Esophagus muscularis mucosa (tissue), 4 donors: ENCODE data around the gene CCDC87. TPM values are rescaled to one million over a fixed set of nuclear protein-coding genes. Genes with fewer than 3 reads are reported as not detected.

ENCODE experiments used
- DNase-seq: peaks from one replicate; pipeline ENCODE4 v3.0.0-alpha.2; 2017; ENCODE audit errors: extremely low spot score
- H3K27ac ChIP-seq, 4 donors: fragments of 200-600 bp; sonication (generic); replicated peaks in 1 of 4; 1 replicate in 3 of 4; 2 replicates in 1 of 4; pipeline ENCODE4 v1.5.1; 2016 to 2019; ENCODE audit warnings: mild to moderate bottlenecking in 1 of 4
- H3K27me3 ChIP-seq, 4 donors: fragments of 200-600 bp; sonication (generic); one replicate each; pipeline versions ENCODE4 v1.5.1 to v1.6.0; 2016 to 2019
- H3K36me3 ChIP-seq, 4 donors: fragments of 200-600 bp; sonication (generic); one replicate each; pipeline ENCODE4 v1.5.1; 2016 to 2019
- H3K4me1 ChIP-seq, 4 donors: fragments of 200-600 bp; sonication (generic); one replicate each; pipeline ENCODE4 v1.5.1; 2016 to 2019
- H3K4me3 ChIP-seq, 4 donors: fragments of 200-600 bp; sonication (generic); 1 replicate in 2 of 4; 2 replicates in 2 of 4; pipeline ENCODE4 v1.5.1; 2016 to 2019; ENCODE audit warnings: mild to moderate bottlenecking in 4 of 4, moderate library complexity in 1 of 4
- H3K9me3 ChIP-seq, 4 donors: fragments of 200-600 bp; sonication (generic); 1 replicate in 3 of 4; 2 replicates in 1 of 4; pipeline ENCODE4 v1.5.1; 2016 to 2019
- EP300 ChIP-seq: sonication (generic); formaldehyde crosslinking; IDR thresholded peaks from one replicate; pipeline ENCODE4 v1.6.1; 2017; ENCODE audit warnings: antibody characterized with exemption
- POLR2A ChIP-seq: fragments of 450-650 bp; IDR thresholded peaks from one replicate; pipeline ENCODE4 v1.6.1; 2017; ENCODE audit warnings: antibody characterized with exemption, moderate library complexity, mild to moderate bottlenecking, low read depth
- POLR2AphosphoS5 ChIP-seq, 2 donors: sonication (generic); formaldehyde crosslinking; IDR thresholded peaks; one replicate each; pipeline ENCODE4 v1.6.1; 2017; ENCODE audit warnings: antibody characterized with exemption in 2 of 2
- WGBS: methylation state at CpG from one replicate; pipeline ENCODE4 v1.1.5; 2018; 5-methylcytosine and 5-hydroxymethylcytosine counted together
- intact Hi-C: fragments of 100-400 bp; cut with DNase I; formaldehyde crosslinking; loops from one replicate; pipeline ENCODE4 v1.15.1; 2023
- total RNA-seq, 4 donors: library from RNA; depleted of rRNA; stranded (reverse); fragments of >200 nt; gene quantifications; one replicate each; pipeline versions ENCODE4 v1.1.0 to v1.2.1, GENCODE V29; 2016
- TF ChIP-seq, protein P1 (sequence below), 3 experiments: fragments of 200-600 bp in 2 of 3; fragments of 450-650 bp in 1 of 3; sonication (generic) in 2 of 3; IDR thresholded peaks; one replicate each; pipeline ENCODE4 v1.5.1; 2017 to 2019; ENCODE audit warnings: antibody characterized with exemption in 3 of 3, mild to moderate bottlenecking in 2 of 3, moderate library complexity in 1 of 3

CCDC87 gene
- total RNA-seq, 4 donors from 2014 or later = 0.17 to 0.83 (median 0.46) TPM

DNA sequence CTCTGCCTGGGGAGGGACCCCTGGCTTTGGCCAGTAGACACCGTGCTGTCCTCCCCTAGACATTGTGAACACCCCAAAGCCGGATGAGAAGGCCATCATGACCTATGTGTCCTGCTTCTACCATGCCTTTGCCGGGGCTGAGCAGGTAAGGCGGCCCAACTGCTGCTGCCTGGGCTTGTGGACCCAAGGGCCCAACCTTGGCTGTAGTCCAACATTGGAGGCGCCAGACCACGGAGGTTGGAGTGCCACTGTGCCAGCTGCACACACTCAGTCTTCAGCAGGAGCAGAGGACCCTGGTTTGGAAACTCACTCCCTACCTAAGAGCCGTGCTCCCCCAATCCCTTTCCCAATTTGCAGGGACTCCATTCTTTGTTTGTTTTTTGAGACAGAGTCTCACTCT is 36.8 kb downstream of the CCDC87 start:
- intact Hi-C loops = no loop called here
- H3K36me3 ChIP-seq = no peaks in the 10 kb centered on the region
- WGBS = 81% methylated on average over 6 of the region's 7 CpGs
- TF ChIP-seq POLR2A (no peak), EP300 (no peak), POLR2AphosphoS5 (IDR thresholded peaks at IDR 0.05) (no peak)
- TF ChIP-seq, protein P1, sequence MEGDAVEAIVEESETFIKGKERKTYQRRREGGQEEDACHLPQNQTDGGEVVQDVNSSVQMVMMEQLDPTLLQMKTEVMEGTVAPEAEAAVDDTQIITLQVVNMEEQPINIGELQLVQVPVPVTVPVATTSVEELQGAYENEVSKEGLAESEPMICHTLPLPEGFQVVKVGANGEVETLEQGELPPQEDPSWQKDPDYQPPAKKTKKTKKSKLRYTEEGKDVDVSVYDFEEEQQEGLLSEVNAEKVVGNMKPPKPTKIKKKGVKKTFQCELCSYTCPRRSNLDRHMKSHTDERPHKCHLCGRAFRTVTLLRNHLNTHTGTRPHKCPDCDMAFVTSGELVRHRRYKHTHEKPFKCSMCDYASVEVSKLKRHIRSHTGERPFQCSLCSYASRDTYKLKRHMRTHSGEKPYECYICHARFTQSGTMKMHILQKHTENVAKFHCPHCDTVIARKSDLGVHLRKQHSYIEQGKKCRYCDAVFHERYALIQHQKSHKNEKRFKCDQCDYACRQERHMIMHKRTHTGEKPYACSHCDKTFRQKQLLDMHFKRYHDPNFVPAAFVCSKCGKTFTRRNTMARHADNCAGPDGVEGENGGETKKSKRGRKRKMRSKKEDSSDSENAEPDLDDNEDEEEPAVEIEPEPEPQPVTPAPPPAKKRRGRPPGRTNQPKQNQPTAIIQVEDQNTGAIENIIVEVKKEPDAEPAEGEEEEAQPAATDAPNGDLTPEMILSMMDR (IDR thresholded peaks at IDR 0.05) = no peak
- H3K4me1 ChIP-seq = peaks cover 8 to 16% (median 12%) of the 10 kb centered on the region in 4 donors
- H3K27me3 ChIP-seq = peaks cover 0 to 10% (median 0%) of the 10 kb centered on the region in 4 donors
- DNase-seq = no peak
- no peaks in the 10 kb centered on the region for H3K9me3 ChIP-seq
- H3K27ac ChIP-seq = no peak overlapping the region
- H3K4me3 ChIP-seq = no peak overlapping the region

DNA sequence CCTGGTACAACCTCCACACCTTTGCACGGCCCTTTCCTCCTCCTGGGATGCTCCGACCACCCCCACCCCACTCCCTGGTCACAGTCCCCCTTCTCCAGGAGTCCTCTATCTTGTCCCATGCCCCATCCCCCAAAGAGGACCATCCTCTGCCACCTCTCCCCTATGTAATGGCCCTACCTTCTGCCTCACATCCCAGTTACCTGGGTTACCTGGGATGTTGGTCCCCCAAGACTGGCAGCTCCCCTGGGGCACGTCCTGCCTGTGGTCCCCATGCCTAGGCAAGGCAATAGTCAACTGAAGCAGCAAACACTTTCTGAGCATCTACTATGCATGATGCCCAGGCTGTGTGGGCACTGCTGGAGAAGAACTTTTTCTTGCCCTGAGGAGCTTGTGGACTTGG is 37.4 kb downstream of the CCDC87 start:
- no peak for TF ChIP-seq POLR2AphosphoS5 (IDR thresholded peaks at IDR 0.05)
- no peak for TF ChIP-seq POLR2A
- TF ChIP-seq, protein P1 (IDR thresholded peaks at IDR 0.05) = no peak
- no peak for TF ChIP-seq EP300
- Histone ChIP-seq H3K4me1 (peaks cover 8 to 16% (median 12%) of the 10 kb centered on the region in 4 donors), H3K4me3 (no peak overlapping the region), H3K27me3 (peaks cover 0 to 10% (median 0%) of the 10 kb centered on the region in 4 donors), H3K27ac (no peak overlapping the region), H3K9me3 (no peaks in the 10 kb centered on the region), H3K36me3 (no peaks in the 10 kb centered on the region)
- intact Hi-C loops = no loop called here
- 77% methylated on average over 3 of the region's 3 CpGs for WGBS
- no peak for DNase-seq

DNA sequence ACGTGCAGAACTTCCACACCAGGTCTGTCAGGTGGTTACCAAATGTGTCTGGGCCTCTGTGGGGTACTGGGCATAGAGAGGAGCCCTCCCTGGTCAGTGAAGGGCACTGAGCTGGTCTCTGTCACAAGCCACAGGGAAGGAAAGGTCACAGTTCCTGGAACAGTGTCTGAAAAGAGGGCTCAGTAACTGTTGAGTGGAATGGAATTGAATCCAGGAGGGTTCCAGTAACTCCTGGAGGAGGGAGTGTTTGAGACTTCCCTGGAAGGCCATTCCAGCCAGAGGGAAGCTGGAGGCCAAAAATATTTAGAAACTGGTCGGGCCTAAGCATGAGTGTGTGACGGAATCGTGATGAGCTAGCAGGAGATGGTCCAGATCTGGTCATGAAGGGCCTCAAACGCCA is 38.3 kb downstream of the CCDC87 start:
- peaks cover 0 to 10% (median 0%) of the 10 kb centered on the region in 4 donors for H3K27me3 ChIP-seq
- TF ChIP-seq POLR2AphosphoS5 (IDR thresholded peaks at IDR 0.05) (no peak), EP300 (no peak), POLR2A (no peak)
- TF ChIP-seq, protein P1 (IDR thresholded peaks at IDR 0.05) = no peak
- DNase-seq = no peak
- H3K36me3 ChIP-seq = no peaks in the 10 kb centered on the region
- H3K9me3 ChIP-seq = no peaks in the 10 kb centered on the region
- intact Hi-C loops = no loop called here
- H3K27ac ChIP-seq = no peak overlapping the region
- WGBS = 83% methylated on average over 5 of the region's 5 CpGs
- peaks cover 8 to 14% (median 12%) of the 10 kb centered on the region in 4 donors for H3K4me1 ChIP-seq
- H3K4me3 ChIP-seq = no peak overlapping the region

DNA sequence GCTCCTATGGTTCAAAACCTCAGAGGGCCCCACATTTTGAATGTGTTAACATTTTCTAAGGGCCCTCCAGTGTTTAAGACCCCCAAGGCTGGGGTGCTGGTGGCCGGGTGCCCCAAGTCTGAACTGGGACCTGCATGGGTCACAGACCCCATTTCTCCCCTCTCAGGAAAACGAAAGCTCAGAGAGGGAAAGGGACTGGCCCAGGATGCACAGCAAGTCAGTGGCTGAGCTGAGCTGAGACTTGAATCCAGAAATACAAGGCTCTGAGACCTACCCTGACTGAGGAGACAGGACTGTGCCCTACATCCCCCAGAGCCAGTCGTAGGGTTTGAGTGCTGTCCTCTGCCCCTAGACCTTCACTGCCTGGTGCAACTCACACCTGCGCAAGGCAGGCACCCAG is 42.0 kb downstream of the CCDC87 start:
- H3K9me3 ChIP-seq = no peaks in the 10 kb centered on the region
- no peak for DNase-seq
- TF ChIP-seq EP300 = no peak
- TF ChIP-seq POLR2A = no peak
- no peak for TF ChIP-seq POLR2AphosphoS5 (IDR thresholded peaks at IDR 0.05)
- TF ChIP-seq, protein P1 (IDR thresholded peaks at IDR 0.05) = no peak
- no peaks in the 10 kb centered on the region for H3K27me3 ChIP-seq
- 95% methylated on average over 2 of the region's 4 CpGs for WGBS
- H3K27ac ChIP-seq = no peak overlapping the region
- no peaks in the 10 kb centered on the region for H3K36me3 ChIP-seq
- intact Hi-C loops = no loop called here
- no peak overlapping the region for H3K4me3 ChIP-seq
- peaks cover 7 to 21% (median 11%) of the 10 kb centered on the region in 4 donors for H3K4me1 ChIP-seq

DNA sequence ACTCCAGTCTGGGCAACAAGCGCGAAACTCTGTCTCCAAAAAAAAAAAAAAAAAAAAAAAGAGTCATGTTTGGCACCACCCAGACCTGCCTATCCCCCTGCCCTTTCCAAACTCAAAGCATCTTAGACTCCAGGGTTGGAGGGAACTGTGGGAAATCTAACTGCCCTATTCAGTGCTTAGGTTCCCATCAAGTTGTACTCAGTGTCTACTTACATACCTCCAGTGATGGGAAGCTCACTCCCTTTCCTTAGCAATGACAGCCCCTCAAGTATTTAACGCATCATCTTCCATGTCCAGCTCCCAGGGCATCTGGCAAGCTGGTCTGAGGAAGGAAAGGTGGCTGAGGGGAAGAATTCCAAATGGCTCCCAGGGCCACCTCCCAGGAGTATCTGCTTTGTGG is 43.2 kb downstream of the CCDC87 start:
- no peaks in the 10 kb centered on the region for H3K27me3 ChIP-seq
- intact Hi-C loops = no loop called here
- TF ChIP-seq POLR2A (no peak), EP300 (no peak), POLR2AphosphoS5 (IDR thresholded peaks at IDR 0.05) (no peak)
- TF ChIP-seq, protein P1 (IDR thresholded peaks at IDR 0.05) = no peak
- no peak overlapping the region for H3K27ac ChIP-seq
- no peak for DNase-seq
- peaks cover 16 to 31% (median 20%) of the 10 kb centered on the region in 4 donors for H3K4me1 ChIP-seq
- no peaks in the 10 kb centered on the region for H3K36me3 ChIP-seq
- H3K4me3 ChIP-seq = no peak overlapping the region
- WGBS = 92% methylated on average over 3 of the region's 3 CpGs
- no peaks in the 10 kb centered on the region for H3K9me3 ChIP-seq
